HepG2 (cell line): Measurements from ENCODE around the gene EED. TPM values are rescaled to one million over a fixed set of nuclear protein-coding genes. Genes with fewer than 3 reads are reported as not detected.

Experiments used
- GFI1 ChIP-seq: sonication (generic); formaldehyde crosslinking; IDR thresholded peaks from 2 replicates; pipeline ENCODE4 v1.5.0; 2020; ENCODE audit warnings: missing genetic modification reagents, mild to moderate bottlenecking, borderline replicate concordance
- NFE2 ChIP-seq: sonication (generic); formaldehyde crosslinking; IDR thresholded peaks from 2 replicates; pipeline ENCODE4 v1.4.0; 2020; ENCODE audit warnings: missing genetic modification reagents
- SETDB1 ChIP-seq: sonication (generic); formaldehyde crosslinking; IDR thresholded peaks from 2 replicates; pipeline ENCODE4 v1.5.1; 2020; ENCODE audit warnings: missing genetic modification reagents, mild to moderate bottlenecking, borderline replicate concordance
- ZFP90 ChIP-seq: sonication (generic); formaldehyde crosslinking; IDR thresholded peaks from 2 replicates; pipeline ENCODE4 v1.8.0; 2022; ENCODE audit warnings: missing genetic modification reagents, mild to moderate bottlenecking, inconsistent platforms, borderline replicate concordance
- ZNF660 ChIP-seq: sonication (generic); formaldehyde crosslinking; IDR thresholded peaks from 2 replicates; pipeline ENCODE4 v1.5.1; 2020; ENCODE audit warnings: mild to moderate bottlenecking, low read depth, missing genetic modification reagents, borderline replicate concordance
- polyA plus RNA-seq, 8 experiments: library from polyadenylated mRNA; depleted of rRNA in 3 of 8; stranded (reverse) in 7 of 8; unstranded in 1 of 8; fragments of >200 nt; fragmentation: Illumina TruSeq in 4 of 8; extraction: Trizol in 4 of 8; gene quantifications; 2 replicates each; pipeline versions ENCODE4 v1.2.1 to v1.2.3, GENCODE V29; 2011 to 2016; ENCODE audit warnings: low read depth in 4 of 8, missing spikeins in 1 of 8, mixed read lengths in 1 of 8; ENCODE audit not compliant: insufficient read depth in 1 of 8
- total RNA-seq, 5 experiments: library from RNA; depleted of rRNA; stranded (reverse); fragments of >200 nt; fragmentation: Illumina TruSeq; extraction: Trizol; gene quantifications; 2 replicates each; pipeline ENCODE4 v1.2.3, GENCODE V29; 2016; ENCODE audit warnings: low read depth in 1 of 5
- TF ChIP-seq, protein P1 (sequence below): sonication (generic); formaldehyde crosslinking; IDR thresholded peaks from 2 replicates; pipeline ENCODE4 v1.5.0; 2020; ENCODE audit warnings: mild to moderate bottlenecking, missing genetic modification reagents
- TF ChIP-seq, protein P2 (sequence below): sonication (generic); formaldehyde crosslinking; IDR thresholded peaks from 2 replicates; pipeline ENCODE4 v1.4.0; 2020; ENCODE audit warnings: missing genetic modification reagents
- TF ChIP-seq, protein P3 (sequence below): sonication (generic); formaldehyde crosslinking; IDR thresholded peaks from 2 replicates; pipeline ENCODE4 v1.4.0; 2020; ENCODE audit warnings: missing genetic modification reagents, borderline replicate concordance
- TF ChIP-seq, protein P4 (sequence below): sonication (generic); formaldehyde crosslinking; IDR thresholded peaks from 2 replicates; pipeline ENCODE4 v1.4.0; 2020; ENCODE audit warnings: mild to moderate bottlenecking, missing genetic modification reagents, borderline replicate concordance
- TF ChIP-seq, protein P5 (sequence below): sonication (generic); formaldehyde crosslinking; IDR thresholded peaks from 2 replicates; pipeline ENCODE4 v1.9.0; 2021; ENCODE audit warnings: missing genetic modification reagents, borderline replicate concordance

The EED gene
- total and polyA plus RNA-seq, 2 of the 13 experiments (the other 11 are each of a cell fraction or from before 2014, with no cell fraction given): 11.0 to 28.4 TPM

DNA sequence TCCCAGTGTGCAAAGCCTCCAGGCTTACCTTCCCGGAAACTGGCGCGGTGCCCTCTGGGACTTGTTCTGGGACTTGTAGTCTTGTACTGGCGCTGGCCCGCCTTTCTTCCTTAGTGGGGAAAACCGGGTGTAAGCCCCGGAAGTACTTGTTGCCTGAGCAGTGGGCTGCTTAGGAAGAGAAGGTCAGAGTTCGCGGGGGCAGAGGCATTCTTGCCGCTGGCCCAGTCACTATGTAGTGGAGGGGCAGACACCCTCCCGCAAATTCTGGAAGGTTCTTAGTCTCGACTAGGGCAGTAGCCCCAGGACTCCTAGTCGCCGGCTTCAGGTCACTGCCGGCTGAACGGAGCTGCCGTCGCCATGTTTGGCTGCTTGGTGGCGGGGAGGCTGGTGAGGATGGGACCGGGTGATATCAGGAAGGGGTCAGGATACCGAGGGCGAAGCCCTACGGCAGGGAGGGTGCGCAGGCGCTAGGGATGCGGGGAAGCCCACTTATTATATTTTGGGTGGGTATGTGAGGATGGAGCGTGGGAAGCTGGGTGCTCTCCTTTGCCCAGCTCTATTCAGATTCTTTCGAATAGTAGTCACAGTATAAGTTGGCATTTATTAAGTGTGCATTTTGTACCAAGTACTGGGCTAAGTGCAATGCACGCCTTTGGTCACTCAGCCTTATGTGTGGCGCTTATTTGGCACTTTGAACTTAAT lies 57.7 kb downstream of the EED start, which contains the start of gene HIKESHI (continued):
- TF ChIP-seq ZNF660 (no peak), SETDB1 (CRISPR knock-in tag) (no peak), GFI1 (CRISPR knock-in tag) (peak; percentile 52; the same call in 1 of the 2 replicates), NFE2 (no peak), ZFP90 (CRISPR knock-in tag) (peak; percentile 81; the same call in 1 of the 2 replicates)
- TF ChIP-seq, protein P1, sequence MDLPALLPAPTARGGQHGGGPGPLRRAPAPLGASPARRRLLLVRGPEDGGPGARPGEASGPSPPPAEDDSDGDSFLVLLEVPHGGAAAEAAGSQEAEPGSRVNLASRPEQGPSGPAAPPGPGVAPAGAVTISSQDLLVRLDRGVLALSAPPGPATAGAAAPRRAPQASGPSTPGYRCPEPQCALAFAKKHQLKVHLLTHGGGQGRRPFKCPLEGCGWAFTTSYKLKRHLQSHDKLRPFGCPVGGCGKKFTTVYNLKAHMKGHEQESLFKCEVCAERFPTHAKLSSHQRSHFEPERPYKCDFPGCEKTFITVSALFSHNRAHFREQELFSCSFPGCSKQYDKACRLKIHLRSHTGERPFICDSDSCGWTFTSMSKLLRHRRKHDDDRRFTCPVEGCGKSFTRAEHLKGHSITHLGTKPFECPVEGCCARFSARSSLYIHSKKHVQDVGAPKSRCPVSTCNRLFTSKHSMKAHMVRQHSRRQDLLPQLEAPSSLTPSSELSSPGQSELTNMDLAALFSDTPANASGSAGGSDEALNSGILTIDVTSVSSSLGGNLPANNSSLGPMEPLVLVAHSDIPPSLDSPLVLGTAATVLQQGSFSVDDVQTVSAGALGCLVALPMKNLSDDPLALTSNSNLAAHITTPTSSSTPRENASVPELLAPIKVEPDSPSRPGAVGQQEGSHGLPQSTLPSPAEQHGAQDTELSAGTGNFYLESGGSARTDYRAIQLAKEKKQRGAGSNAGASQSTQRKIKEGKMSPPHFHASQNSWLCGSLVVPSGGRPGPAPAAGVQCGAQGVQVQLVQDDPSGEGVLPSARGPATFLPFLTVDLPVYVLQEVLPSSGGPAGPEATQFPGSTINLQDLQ (CRISPR knock-in tag): no peak
- TF ChIP-seq, protein P2, sequence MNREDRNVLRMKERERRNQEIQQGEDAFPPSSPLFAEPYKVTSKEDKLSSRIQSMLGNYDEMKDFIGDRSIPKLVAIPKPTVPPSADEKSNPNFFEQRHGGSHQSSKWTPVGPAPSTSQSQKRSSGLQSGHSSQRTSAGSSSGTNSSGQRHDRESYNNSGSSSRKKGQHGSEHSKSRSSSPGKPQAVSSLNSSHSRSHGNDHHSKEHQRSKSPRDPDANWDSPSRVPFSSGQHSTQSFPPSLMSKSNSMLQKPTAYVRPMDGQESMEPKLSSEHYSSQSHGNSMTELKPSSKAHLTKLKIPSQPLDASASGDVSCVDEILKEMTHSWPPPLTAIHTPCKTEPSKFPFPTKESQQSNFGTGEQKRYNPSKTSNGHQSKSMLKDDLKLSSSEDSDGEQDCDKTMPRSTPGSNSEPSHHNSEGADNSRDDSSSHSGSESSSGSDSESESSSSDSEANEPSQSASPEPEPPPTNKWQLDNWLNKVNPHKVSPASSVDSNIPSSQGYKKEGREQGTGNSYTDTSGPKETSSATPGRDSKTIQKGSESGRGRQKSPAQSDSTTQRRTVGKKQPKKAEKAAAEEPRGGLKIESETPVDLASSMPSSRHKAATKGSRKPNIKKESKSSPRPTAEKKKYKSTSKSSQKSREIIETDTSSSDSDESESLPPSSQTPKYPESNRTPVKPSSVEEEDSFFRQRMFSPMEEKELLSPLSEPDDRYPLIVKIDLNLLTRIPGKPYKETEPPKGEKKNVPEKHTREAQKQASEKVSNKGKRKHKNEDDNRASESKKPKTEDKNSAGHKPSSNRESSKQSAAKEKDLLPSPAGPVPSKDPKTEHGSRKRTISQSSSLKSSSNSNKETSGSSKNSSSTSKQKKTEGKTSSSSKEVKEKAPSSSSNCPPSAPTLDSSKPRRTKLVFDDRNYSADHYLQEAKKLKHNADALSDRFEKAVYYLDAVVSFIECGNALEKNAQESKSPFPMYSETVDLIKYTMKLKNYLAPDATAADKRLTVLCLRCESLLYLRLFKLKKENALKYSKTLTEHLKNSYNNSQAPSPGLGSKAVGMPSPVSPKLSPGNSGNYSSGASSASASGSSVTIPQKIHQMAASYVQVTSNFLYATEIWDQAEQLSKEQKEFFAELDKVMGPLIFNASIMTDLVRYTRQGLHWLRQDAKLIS: no peak
- TF ChIP-seq, protein P3, sequence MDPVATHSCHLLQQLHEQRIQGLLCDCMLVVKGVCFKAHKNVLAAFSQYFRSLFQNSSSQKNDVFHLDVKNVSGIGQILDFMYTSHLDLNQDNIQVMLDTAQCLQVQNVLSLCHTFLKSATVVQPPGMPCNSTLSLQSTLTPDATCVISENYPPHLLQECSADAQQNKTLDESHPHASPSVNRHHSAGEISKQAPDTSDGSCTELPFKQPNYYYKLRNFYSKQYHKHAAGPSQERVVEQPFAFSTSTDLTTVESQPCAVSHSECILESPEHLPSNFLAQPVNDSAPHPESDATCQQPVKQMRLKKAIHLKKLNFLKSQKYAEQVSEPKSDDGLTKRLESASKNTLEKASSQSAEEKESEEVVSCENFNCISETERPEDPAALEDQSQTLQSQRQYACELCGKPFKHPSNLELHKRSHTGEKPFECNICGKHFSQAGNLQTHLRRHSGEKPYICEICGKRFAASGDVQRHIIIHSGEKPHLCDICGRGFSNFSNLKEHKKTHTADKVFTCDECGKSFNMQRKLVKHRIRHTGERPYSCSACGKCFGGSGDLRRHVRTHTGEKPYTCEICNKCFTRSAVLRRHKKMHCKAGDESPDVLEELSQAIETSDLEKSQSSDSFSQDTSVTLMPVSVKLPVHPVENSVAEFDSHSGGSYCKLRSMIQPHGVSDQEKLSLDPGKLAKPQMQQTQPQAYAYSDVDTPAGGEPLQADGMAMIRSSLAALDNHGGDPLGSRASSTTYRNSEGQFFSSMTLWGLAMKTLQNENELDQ (CRISPR knock-in tag): peak; percentile 56; the same call in 1 of the 2 replicates
- TF ChIP-seq, protein P4, sequence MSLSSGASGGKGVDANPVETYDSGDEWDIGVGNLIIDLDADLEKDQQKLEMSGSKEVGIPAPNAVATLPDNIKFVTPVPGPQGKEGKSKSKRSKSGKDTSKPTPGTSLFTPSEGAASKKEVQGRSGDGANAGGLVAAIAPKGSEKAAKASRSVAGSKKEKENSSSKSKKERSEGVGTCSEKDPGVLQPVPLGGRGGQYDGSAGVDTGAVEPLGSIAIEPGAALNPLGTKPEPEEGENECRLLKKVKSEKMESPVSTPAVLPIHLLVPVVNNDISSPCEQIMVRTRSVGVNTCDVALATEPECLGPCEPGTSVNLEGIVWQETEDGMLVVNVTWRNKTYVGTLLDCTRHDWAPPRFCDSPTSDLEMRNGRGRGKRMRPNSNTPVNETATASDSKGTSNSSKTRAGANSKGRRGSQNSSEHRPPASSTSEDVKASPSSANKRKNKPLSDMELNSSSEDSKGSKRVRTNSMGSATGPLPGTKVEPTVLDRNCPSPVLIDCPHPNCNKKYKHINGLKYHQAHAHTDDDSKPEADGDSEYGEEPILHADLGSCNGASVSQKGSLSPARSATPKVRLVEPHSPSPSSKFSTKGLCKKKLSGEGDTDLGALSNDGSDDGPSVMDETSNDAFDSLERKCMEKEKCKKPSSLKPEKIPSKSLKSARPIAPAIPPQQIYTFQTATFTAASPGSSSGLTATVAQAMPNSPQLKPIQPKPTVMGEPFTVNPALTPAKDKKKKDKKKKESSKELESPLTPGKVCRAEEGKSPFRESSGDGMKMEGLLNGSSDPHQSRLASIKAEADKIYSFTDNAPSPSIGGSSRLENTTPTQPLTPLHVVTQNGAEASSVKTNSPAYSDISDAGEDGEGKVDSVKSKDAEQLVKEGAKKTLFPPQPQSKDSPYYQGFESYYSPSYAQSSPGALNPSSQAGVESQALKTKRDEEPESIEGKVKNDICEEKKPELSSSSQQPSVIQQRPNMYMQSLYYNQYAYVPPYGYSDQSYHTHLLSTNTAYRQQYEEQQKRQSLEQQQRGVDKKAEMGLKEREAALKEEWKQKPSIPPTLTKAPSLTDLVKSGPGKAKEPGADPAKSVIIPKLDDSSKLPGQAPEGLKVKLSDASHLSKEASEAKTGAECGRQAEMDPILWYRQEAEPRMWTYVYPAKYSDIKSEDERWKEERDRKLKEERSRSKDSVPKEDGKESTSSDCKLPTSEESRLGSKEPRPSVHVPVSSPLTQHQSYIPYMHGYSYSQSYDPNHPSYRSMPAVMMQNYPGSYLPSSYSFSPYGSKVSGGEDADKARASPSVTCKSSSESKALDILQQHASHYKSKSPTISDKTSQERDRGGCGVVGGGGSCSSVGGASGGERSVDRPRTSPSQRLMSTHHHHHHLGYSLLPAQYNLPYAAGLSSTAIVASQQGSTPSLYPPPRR (CRISPR knock-in tag): peak; percentile 59; the same call in 1 of the 2 replicates
- TF ChIP-seq, protein P5, sequence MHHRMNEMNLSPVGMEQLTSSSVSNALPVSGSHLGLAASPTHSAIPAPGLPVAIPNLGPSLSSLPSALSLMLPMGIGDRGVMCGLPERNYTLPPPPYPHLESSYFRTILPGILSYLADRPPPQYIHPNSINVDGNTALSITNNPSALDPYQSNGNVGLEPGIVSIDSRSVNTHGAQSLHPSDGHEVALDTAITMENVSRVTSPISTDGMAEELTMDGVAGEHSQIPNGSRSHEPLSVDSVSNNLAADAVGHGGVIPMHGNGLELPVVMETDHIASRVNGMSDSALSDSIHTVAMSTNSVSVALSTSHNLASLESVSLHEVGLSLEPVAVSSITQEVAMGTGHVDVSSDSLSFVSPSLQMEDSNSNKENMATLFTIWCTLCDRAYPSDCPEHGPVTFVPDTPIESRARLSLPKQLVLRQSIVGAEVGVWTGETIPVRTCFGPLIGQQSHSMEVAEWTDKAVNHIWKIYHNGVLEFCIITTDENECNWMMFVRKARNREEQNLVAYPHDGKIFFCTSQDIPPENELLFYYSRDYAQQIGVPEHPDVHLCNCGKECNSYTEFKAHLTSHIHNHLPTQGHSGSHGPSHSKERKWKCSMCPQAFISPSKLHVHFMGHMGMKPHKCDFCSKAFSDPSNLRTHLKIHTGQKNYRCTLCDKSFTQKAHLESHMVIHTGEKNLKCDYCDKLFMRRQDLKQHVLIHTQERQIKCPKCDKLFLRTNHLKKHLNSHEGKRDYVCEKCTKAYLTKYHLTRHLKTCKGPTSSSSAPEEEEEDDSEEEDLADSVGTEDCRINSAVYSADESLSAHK (CRISPR knock-in tag): no peak
